GM19467 (cell line): Measurements from ENCODE around the gene TTLL13.

ENCODE experiments used
- ATAC-seq: cut with Tn5 transposase; IDR thresholded peaks from one replicate; pipeline ENCODE4 v1.9.1; 2021; ENCODE audit warnings: mild to moderate bottlenecking, moderate library complexity; ENCODE audit not compliant: unreplicated experiment

The TTLL13 gene

GRCh38 chr15:90307661-90308060 lies 58.3 kb downstream of the TTLL13 start:
- ATAC-seq, result no peak

GRCh38 chr15:90309020-90309419 lies 59.7 kb downstream of the TTLL13 start:
- no peak for ATAC-seq
